ES-I3 (cell line): ENCODE results near the gene SORL1.

Experiments
- H3K36me3 ChIP-seq: 2 replicates; pipeline ENCODE4 v1.6.1; 2013; ENCODE audit warnings: mild to moderate bottlenecking, low read length, control low read depth, moderate library complexity; ENCODE audit not compliant: insufficient read depth
- H3K4me1 ChIP-seq: 2 replicates; pipeline ENCODE4 v1.6.1; 2013; ENCODE audit warnings: mild to moderate bottlenecking, control low read depth, low read length; ENCODE audit not compliant: insufficient read depth
- H3K9ac ChIP-seq: 2 replicates; pipeline ENCODE4 v1.6.1; 2013; ENCODE audit warnings: low read depth, mild to moderate bottlenecking, low read length, moderate library complexity
- H3K9me3 ChIP-seq: 2 replicates; pipeline ENCODE4 v1.6.1; 2013; ENCODE audit warnings: mild to moderate bottlenecking, low read length, moderate library complexity; ENCODE audit not compliant: control insufficient read depth, insufficient read depth

The SORL1 gene

DNA sequence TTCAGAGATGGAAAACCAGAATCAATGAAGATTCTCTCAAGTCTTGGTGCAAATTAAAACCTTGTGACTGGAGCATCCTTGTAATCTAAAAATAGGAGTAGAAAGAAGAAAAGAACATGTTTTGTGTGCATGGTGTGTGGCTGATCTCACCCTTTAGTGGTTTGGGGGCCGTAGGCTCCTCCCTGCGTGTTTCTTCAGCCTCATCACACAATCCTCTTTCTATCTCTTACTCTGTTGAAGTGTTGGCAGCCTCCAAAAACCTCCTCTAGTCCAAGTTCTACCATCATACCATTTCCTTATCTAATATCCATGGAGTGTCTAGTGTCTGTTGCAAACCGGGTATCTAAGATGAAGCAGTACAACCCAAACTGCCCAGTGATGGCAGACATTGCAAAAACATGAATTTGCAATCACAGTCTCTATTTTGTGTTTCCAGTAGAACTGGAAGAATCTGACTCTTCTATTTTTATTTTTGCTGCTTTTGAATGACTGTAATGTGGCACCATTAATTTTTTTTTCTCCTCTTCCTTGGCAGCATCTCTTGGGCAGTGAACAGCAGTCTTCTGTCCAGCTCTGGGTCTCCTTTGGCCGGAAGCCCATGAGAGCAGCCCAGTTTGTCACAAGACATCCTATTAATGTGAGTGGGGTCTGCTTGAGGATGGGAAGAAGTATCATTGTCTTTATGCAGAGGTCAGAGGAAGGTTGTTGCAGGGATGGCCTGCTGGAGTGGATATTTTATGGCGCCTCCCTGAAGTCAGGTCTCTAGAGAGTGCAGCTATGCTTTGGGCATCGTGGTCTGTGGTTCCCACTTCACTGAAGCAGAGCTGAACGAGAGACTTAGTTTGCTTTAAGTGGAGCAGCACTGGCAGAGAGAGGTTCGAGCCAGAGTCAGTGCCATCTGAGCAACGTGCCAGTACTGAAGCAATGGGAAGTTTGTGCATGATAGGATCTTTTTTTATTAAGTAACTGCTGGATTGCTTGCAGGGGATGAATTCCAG, 60.7 kb downstream of the SORL1 start:
- Histone ChIP-seq H3K4me1 (no peaks in the 10 kb centered on the region), H3K9ac (no peak overlapping the region), H3K9me3 (no peaks in the 10 kb centered on the region), H3K36me3 (peaks cover 3% of the 10 kb centered on the region; the same call in 1 of the 2 replicates)

DNA sequence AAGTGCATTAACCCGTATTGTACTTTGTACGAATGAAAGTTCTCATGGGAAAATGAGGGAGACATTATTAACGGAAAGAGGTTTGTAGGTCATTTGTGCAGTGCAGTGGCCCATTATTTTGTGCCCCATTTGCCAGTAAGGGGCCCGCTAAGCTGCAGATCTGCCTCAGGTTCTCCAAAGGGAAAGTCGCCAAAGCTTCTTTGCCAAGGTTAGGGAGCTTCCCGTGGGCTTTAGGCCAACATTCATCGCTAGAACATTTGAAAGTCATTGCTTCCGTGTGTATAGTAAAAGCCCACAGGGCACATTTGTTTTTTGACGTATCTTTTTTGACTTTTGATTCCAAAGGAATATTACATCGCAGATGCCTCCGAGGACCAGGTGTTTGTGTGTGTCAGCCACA, 61.7 kb downstream of the SORL1 start:
- no peak overlapping the region for H3K9ac ChIP-seq
- no peaks in the 10 kb centered on the region for H3K4me1 ChIP-seq
- peaks cover 3% of the 10 kb centered on the region; the same call in 1 of the 2 replicates for H3K36me3 ChIP-seq
- no peaks in the 10 kb centered on the region for H3K9me3 ChIP-seq

DNA sequence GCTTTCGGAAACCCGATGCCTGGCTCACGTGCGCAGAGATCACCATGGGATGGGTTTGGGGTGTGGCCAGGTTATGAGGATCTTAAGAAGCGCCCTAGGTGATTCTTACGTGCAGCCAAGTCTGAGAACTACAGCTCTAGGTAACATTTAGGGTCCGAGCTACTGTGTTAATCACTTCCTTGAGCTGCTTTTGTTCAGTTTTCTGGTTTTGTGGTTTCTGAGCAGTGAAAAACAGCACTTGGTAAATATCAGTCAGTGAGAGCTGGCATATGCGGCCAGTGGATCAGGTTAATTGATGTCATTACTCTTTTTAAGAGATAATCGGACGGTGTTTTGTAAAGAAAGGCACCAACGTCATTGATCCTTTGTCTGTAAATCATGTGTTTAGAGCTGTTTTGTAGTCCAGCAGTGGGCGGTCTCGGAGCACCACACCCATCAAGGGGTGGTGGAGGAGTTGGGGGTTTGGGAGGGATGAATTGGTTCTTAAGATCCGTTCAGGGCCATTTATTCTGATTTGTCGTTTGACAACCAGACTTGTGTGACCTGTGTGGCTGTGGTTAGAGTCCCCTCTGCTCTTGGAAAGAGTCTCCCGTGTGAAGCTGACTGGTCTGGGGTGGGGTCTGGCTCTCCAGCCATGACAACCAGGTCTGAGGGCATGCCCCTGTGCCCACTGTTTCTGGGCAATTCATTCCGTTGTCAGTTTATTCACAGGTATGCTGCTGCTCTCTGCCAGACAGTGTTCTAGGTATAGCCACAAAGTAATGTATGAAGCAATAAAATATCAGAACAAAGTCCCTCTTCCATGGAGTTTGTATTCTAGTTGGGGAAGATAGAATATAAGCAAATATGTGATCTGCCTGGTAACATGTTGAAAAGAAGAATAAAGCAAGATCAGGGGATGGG, 62.6 kb downstream of the SORL1 start:
- Histone ChIP-seq H3K36me3 (peaks cover 3% of the 10 kb centered on the region; the same call in 1 of the 2 replicates), H3K9me3 (no peaks in the 10 kb centered on the region), H3K9ac (no peak overlapping the region), H3K4me1 (no peaks in the 10 kb centered on the region)

DNA sequence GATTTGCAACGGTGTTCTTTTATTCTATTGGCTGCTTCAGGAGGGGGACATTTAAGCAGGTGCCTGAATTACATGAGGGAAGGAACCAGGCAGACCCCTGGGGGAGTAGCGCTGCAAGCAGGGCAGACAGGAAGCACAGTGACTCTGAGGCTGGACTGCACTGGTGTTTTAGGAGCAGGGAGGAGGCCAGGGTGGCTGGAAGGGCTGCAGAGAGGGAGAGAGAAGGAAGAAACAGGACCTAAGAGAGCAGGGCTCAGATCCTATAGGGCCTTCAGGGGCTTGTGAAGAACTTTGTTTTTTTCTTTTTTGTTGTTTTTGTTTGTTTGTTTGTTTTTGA, 63.2 kb downstream of the SORL1 start:
- no peaks in the 10 kb centered on the region for H3K4me1 ChIP-seq
- H3K9ac ChIP-seq = no peak overlapping the region
- H3K9me3 ChIP-seq = no peaks in the 10 kb centered on the region
- H3K36me3 ChIP-seq = peaks cover 3% of the 10 kb centered on the region; the same call in 1 of the 2 replicates

DNA sequence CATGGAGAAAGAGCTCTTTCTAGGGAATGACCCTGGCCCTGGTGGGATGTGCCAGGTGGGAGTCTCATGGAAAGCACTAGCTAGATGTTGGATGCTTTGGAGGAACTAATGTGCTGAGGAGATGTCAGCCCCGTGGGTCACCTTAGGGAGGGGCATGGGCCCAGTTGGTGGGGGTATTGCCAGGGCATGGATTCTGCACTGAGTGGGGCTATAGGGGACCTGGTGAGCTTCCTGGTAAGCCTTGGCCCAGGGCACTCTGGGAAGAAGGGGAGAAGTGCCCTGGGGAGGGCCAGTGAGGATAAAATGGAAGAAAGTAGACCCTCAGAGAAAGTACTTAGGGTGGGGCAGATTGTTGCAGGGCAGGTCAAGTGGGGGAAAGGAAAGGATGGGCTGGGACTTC, 65.9 kb downstream of the SORL1 start:
- Histone ChIP-seq H3K4me1 (no peaks in the 10 kb centered on the region), H3K9ac (no peak overlapping the region), H3K36me3 (peaks cover 3% of the 10 kb centered on the region), H3K9me3 (no peaks in the 10 kb centered on the region)

DNA sequence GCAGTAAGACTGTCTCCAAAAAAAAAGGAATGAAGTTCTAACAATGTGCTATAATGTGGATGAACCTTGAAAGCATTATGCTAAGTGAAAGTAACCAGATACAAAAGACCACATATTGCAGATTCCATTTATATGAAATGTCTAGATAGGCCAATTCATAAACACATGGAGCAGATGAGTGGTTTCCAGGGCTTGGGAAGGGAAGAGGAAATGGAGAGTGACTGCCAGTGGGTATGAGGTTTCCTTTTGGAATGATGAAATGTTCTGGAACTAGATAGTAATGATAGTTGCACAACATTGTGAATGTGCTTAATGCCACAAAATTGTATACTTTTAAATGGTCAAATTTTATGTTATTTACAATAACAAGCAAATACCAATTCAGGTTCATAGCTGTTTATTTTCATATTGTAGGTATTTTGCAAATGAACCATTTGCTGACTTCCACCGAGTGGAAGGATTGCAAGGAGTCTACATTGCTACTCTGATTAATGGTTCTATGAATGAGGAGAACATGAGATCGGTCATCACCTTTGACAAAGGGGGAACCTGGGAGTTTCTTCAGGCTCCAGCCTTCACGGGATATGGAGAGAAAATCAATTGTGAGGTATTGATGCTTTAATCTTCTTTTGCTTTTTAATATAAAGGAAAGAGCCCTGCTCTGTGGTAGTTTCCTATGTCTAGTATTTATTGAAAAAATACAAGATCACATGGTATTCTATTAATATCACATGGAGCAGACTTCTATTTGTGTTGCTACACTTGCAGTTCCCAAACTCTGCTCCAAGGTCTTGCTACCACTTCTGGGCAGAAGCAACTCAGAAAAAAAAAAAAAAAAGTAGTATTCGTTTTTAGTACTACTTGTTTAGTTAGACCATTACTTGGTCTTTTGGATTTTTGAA, 68.4 kb downstream of the SORL1 start:
- no peak overlapping the region for H3K9ac ChIP-seq

DNA sequence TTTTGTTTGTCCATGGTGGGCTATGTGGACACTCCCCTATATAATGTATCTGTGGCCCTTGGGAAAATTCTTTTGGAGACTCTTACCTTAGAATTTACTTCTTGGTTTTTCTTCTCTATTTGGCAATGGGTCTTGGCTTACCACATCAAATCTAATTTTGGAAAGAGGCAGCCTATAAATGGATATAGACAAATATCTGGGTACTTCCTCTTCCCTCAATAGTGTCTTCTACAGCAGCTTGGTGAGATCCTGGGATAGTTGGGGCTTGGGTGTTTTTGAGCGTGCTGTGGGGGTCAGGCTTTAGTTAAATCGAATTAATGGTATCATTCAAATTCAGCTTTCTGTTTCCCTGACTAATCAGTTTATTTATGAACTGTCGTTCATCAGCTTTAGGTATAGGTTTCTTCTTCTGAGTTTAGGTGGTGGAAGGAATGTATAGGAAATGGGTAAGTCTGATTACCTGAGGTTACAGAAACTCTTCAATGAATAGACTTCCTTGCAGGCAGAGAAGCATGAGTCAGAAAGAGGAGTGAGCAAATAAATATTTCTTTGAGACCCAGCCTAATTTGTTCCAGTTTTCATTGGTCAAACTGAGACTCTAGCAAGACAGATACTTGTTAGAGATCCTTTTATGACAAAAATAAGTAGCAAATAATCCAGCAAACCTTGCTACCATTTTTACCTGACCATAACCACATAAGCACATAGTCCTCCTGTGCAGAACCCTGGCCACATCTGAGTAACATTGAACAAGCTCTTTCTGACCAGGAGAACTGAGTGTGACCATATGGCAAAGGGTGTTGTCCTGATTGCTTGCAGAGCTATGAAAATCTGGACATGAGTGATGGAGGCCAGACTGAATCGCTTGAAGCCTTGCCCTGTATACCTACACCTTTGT, 69.3 kb downstream of the SORL1 start:
- Histone ChIP-seq H3K9ac (no peak overlapping the region), H3K9me3 (no peaks in the 10 kb centered on the region), H3K4me1 (no peaks in the 10 kb centered on the region), H3K36me3 (no peaks in the 10 kb centered on the region; the same call in none of the 2 replicates)

More for the DNA sequence above, 68.4 kb downstream of the SORL1 start:
- Histone ChIP-seq H3K9me3 (no peaks in the 10 kb centered on the region), H3K36me3 (no peaks in the 10 kb centered on the region; the same call in none of the 2 replicates), H3K4me1 (no peaks in the 10 kb centered on the region)

GRCh38 chr11:121522043-121522941, 70.2 kb downstream of the SORL1 start:
- no peaks in the 10 kb centered on the region for H3K4me1 ChIP-seq
- no peak overlapping the region for H3K9ac ChIP-seq
- no peaks in the 10 kb centered on the region; the same call in none of the 2 replicates for H3K36me3 ChIP-seq
- no peaks in the 10 kb centered on the region for H3K9me3 ChIP-seq

GRCh38 chr11:121523581-121524232, 71.6 kb downstream of the SORL1 start:
- H3K9ac ChIP-seq = no peak overlapping the region
- no peaks in the 10 kb centered on the region for H3K4me1 ChIP-seq
- no peaks in the 10 kb centered on the region for H3K9me3 ChIP-seq
- H3K36me3 ChIP-seq = no peaks in the 10 kb centered on the region; the same call in none of the 2 replicates

DNA sequence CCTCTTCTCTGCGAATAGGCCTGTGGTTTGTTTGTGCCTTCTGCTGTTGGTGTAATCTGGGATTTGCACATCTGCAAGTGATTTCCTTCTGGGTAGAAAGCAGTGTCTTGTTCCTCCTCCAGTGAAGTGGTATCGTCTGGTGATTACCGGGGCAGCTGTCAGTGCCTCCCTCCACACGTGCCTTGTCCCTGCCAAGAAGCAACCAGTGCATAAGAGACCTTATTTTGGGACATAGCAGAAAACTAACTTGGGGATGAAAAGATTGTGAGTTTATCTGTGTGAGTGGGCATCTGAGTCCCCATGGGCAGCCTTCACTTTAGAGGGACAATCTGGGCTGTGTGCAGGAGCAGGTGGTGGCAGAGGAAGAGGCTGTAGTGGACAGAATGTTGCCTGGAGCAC, 72.1 kb downstream of the SORL1 start:
- Histone ChIP-seq H3K9ac (no peak overlapping the region), H3K4me1 (no peaks in the 10 kb centered on the region), H3K36me3 (no peaks in the 10 kb centered on the region; the same call in none of the 2 replicates), H3K9me3 (0 out of 2 replicates have a peak, but pooled peaks cover 4% of the 10 kb centered on the region)

- Histone ChIP-seq H3K9me3 (peaks cover 7% of the 10 kb centered on the region), H3K4me1 (no peaks in the 10 kb centered on the region), H3K36me3 (no peaks in the 10 kb centered on the region; the same call in none of the 2 replicates)
Observed at GRCh38 chr11:121525376-121525775, 73.3 kb downstream of the SORL1 start.

DNA sequence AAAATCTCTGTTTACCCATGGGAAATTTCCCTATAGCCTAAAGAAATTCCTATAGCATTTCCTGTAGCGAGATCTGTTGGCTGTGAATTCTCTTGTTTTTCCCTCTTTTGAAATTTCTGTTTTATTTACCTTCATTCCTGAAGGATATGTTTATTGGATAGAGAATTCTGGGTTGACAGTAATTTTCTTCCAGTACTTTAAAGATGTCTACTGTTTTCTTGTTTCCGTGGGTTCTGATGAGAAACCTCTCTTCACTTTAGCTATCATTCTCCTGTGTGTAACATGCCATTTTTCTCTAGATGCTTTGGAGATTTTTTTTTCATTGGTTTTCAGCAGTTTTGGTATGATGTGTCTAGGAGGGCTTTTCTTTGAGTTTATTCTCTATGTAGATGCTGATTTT, 78.1 kb downstream of the SORL1 start:
- Histone ChIP-seq H3K9me3 (peaks cover 7% of the 10 kb centered on the region), H3K4me1 (peaks cover 6% of the 10 kb centered on the region; the same call in 1 of the 2 replicates), H3K9ac (no peak overlapping the region), H3K36me3 (no peaks in the 10 kb centered on the region; the same call in 1 of the 2 replicates)

More at GRCh38 chr11:121525376-121525775, 73.3 kb downstream of the SORL1 start:
- H3K9ac ChIP-seq = no peak overlapping the region
